K562 (cell line): Measurements from ENCODE around the gene PTPN11. TPM values are rescaled to one million over a fixed set of nuclear protein-coding genes. Genes with fewer than 3 reads are reported as not detected.
A peak's percentile ranks its signal among the peaks of the same experiment; 100 is the strongest.

Experiments used
- BHLHE40 ChIP-seq: IDR thresholded peaks from 2 replicates; pipeline ENCODE4 v1.6.1; 2011; ENCODE audit warnings: low read length, improper control_type of control experiment
- BMI1 ChIP-seq: fragments of 150-350 bp; IDR thresholded peaks from 2 replicates; pipeline ENCODE4 v1.6.1; 2014; ENCODE audit warnings: low read length
- CHCHD3 ChIP-seq: fragments of 250-450 bp; sonication (Bioruptor Pico); IDR thresholded peaks from 2 replicates; pipeline ENCODE4 v2.1.2; 2022; ENCODE audit warnings: mild to moderate bottlenecking
- CREB3L1 ChIP-seq: fragments of 450-650 bp; IDR thresholded peaks from 2 replicates; pipeline ENCODE4 v1.6.1; 2014; ENCODE audit warnings: low read depth, mild to moderate bottlenecking, moderate library complexity, borderline replicate concordance
- CREB5 ChIP-seq: fragments of 250-450 bp; sonication (Bioruptor Pico); IDR thresholded peaks from 2 replicates; pipeline ENCODE4 v1.5.0; 2020; ENCODE audit warnings: mild to moderate bottlenecking
- CSDE1 ChIP-seq, 2 experiments: fragments of 450-650 bp; IDR thresholded peaks; 2 replicates each; pipeline ENCODE4 v1.6.1; 2016; ENCODE audit warnings: mild to moderate bottlenecking in 1 of 2
- EP300 ChIP-seq: IDR thresholded peaks from 2 replicates; pipeline ENCODE4 v1.6.1; 2012; ENCODE audit warnings: low read length, improper control_type of control experiment
- HOXB6 ChIP-seq: fragments of 250-450 bp; sonication (Bioruptor Pico); IDR thresholded peaks from 2 replicates; pipeline ENCODE4 v1.5.1; 2022; ENCODE audit warnings: mild to moderate bottlenecking, borderline replicate concordance
- LARP7 ChIP-seq: fragments of 450-650 bp; IDR thresholded peaks from 2 replicates; pipeline ENCODE4 v1.6.1; 2016
- PBX2 ChIP-seq, 2 experiments: IDR thresholded peaks in 1 of 2; conservative IDR thresholded peaks in 1 of 2; 2 replicates each; pipeline ENCODE4 v1.6.1; 2016; ENCODE audit warnings: low read depth in 2 of 2, mild to moderate bottlenecking in 1 of 2, missing compliant biosample characterization in 1 of 2, missing genetic modification characterization in 1 of 2, moderate library complexity in 1 of 2
- PKNOX1 ChIP-seq: fragments of 450-650 bp; IDR thresholded peaks from 2 replicates; pipeline ENCODE4 v1.6.1; 2016
- RBBP5 ChIP-seq: fragments of 200-600 bp; sonication (generic); IDR thresholded peaks from 2 replicates; pipeline ENCODE4 v1.6.1; 2012; ENCODE audit warnings: borderline replicate concordance, mild to moderate bottlenecking, low read length, control low read depth, inconsistent platforms; ENCODE audit not compliant: insufficient read depth, poor library complexity, severe bottlenecking
- RBM22 ChIP-seq: fragments of 200-400 bp; formaldehyde crosslinking; IDR thresholded peaks from 2 replicates; pipeline ENCODE4 v1.6.1; 2018; ENCODE audit warnings: low read length, low read depth; ENCODE audit not compliant: poor library complexity, severe bottlenecking
- RUNX1 ChIP-seq: sonication (generic); IDR thresholded peaks from 2 replicates; pipeline ENCODE4 v1.6.1; 2016; ENCODE audit warnings: antibody characterized with exemption, low read depth
- SIX5 ChIP-seq, 2 experiments: IDR thresholded peaks; 2 replicates each; pipeline ENCODE4 v1.6.1; 2011; ENCODE audit warnings: low read length in 2 of 2, borderline replicate concordance in 1 of 2, low read depth in 1 of 2, mild to moderate bottlenecking in 1 of 2, moderate library complexity in 1 of 2; ENCODE audit not compliant: insufficient read depth in 1 of 2
- WHSC1 ChIP-seq: IDR thresholded peaks from one replicate; pipeline ENCODE4 v1.6.1; 2012; ENCODE audit warnings: low read length, control low read depth, inconsistent platforms
- ZBTB7A ChIP-seq: IDR thresholded peaks from 2 replicates; pipeline ENCODE4 v1.6.1; 2011; ENCODE audit warnings: low read depth, mild to moderate bottlenecking, low read length, moderate library complexity, borderline replicate concordance; ENCODE audit not compliant: control insufficient read depth
- ZFPM2 ChIP-seq: fragments of 250-450 bp; sonication (Bioruptor Pico); IDR thresholded peaks from 2 replicates; pipeline ENCODE4 v1.5.1; 2022; ENCODE audit warnings: mild to moderate bottlenecking
- polyA plus RNA-seq, 8 experiments: library from polyadenylated mRNA; depleted of rRNA in 4 of 8; stranded (reverse) in 5 of 8; unstranded in 3 of 8; fragments of >200 nt; fragmentation: Nextera tagmentation in 2 of 8; fragmentation: Illumina TruSeq in 1 of 8; extraction: Ambion mirVana in 2 of 8; extraction: Trizol in 1 of 8; gene quantifications; 2 replicates each; pipeline versions ENCODE4 v1.2.1 to v1.2.3, GENCODE V29; 2011 to 2014; ENCODE audit warnings: inconsistent platforms in 1 of 8, missing spikeins in 1 of 8
- total RNA-seq, 7 experiments: library from RNA; depleted of rRNA in 6 of 7; stranded (reverse); fragments of >200 nt in 6 of 7; fragmentation: Illumina TruSeq in 2 of 7; extraction: Trizol in 2 of 7; gene quantifications; 2 replicates each; pipeline versions ENCODE4 v1.2.1 to v1.2.3, GENCODE V29; 2011 to 2021; ENCODE audit warnings: low replicate concordance in 1 of 7

Gene PTPN11
- total and polyA plus RNA-seq, 9 of the 15 experiments (the other 6 are each of a cell fraction or from before 2014, with no cell fraction given): 22.5 to 126 (median 79.7) TPM

- TF ChIP-seq BMI1 (no peak), CREB5 (CRISPR knock-in tag) (no peak), SIX5 (IDR thresholded peaks at IDR 0.05; ENCODE audit: borderline replicate concordance in 1 of 2, insufficient read depth in 1 of 2, low read depth in 1 of 2, low read length in 2 of 2) (peak; percentile 71 to 79), HOXB6 (no peak), RBBP5 (peak; percentile 98), PKNOX1 (peak; percentile 60), CREB3L1 (peak; percentile 85), ZFPM2 (CRISPR knock-in tag) (no peak), CHCHD3 (CRISPR knock-in tag) (no peak), PBX2 (CRISPR knock-in tag; IDR thresholded peaks at IDR 0.05; ENCODE audit: low read depth) (no peak), PBX2 (tag; conservative IDR thresholded peaks at IDR 0.05; ENCODE audit: low read depth) (no peak), RBM22 (peak; percentile 25), LARP7 (no peak; the same call in 1 of the 2 replicates), WHSC1 (no peak), BHLHE40 (no peak), EP300 (peak; percentile 17; the same call in 1 of the 2 replicates), ZBTB7A (0 out of 2 replicates have a peak, but pooled peaks have one; percentile 25), CSDE1 (IDR thresholded peaks at IDR 0.05) (peak in 1 of 2 experiments; percentile 50; a peak in 1 of 4 replicates), RUNX1 (no peak)
These were observed 9.5 kb upstream of the PTPN11 start, which contains the start of gene RPL6 (continued) for GRCh38 chr12:112409064-112409905.
